ENCODE results near the gene GARIN5A. TPM values are rescaled to one million over a fixed set of nuclear protein-coding genes. Genes with fewer than 3 reads are reported as not detected.

The GARIN5A gene
- total and polyA plus RNA-seq, 2 experiments from 2014 or later = 0.20 TPM; not detected in 1

DNA sequence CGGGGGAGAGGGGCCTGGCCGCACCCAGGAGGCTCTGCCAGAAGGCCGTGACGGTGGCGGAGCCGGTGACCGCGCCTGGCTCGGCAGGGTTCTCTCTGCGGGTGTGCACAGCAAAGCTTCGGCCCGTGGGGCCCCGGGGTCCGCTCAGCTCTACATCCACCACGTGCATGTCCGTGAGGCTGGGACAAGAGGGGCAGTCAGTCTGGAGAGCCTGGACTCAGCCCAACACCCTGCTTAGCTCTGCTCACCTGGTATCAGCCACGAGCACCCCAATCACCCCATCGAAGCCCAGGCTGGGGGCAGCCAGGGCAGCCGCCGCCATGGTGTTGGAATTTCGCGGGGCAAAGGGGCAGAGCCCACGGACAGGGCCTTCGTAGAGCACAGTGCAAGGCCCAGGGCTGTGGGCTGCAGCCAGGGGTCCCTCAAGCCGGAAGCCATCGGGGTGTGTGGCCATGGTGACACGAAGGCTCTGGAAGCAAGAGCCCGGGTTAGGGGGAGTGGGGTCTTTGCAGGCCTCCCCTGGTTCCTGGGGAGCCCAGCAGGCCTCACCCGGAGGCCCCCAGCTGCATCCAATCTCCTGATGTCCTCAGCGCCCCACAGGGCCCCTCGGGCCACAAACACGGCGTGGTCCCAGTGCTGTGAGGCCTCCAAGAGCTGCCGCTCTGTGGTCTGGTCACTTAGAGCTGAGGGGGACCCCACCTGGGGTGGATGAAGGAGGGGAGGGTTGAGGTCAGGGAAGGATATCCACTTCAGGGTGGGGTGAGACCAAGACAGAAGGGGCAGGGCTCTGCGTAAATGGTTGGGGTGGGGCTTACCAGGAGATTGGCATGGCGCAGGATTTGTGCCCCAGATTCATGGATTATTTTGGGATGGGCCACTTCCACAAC is 35.7 kb upstream of the GARIN5A start:
- TF ChIP-seq EZH2 (IDR thresholded peaks at IDR 0.05; ENCODE audit: insufficient read depth, poor library complexity, severe bottlenecking) (no peak), EZH2phosphoT487 (IDR thresholded peaks at IDR 0.05; ENCODE audit: insufficient read depth, low read depth) (no peak)
- H4K20me1 ChIP-seq (ENCODE audit: insufficient read depth) = no peaks in the 10 kb centered on the region
- H3K4me3 ChIP-seq = peak overlapping the region; percentile 86; the same call in 1 of the 2 replicates
- DNase-seq = no peak
- H3K27me3 ChIP-seq (replicated peaks; ENCODE audit: insufficient read depth) = no peaks in the 10 kb centered on the region
- no peaks in the 10 kb centered on the region for H3K9me2 ChIP-seq (ENCODE audit: insufficient read depth)
- peak overlapping the region; percentile 89; the same call in 1 of the 2 replicates for H3K9ac ChIP-seq
- H2AFZ ChIP-seq = peak overlapping the region; percentile 87; the same call in 1 of the 2 replicates
- no peak overlapping the region for H3K27ac ChIP-seq
- H3F3A ChIP-seq (ENCODE audit: insufficient read depth) = no peaks in the 10 kb centered on the region
- no peaks in the 10 kb centered on the region for H3K9me3 ChIP-seq (ENCODE audit: low read depth)
- peaks cover 10% of the 10 kb centered on the region; the same call in 1 of the 2 replicates for H3K79me2 ChIP-seq (ENCODE audit: insufficient read depth)
- no peaks in the 10 kb centered on the region for H3K4me1 ChIP-seq (ENCODE audit: insufficient read depth)
- 77 to 80% methylated on average over 31 to 34 of the region's 36 CpGs for WGBS, 2 experiments (ENCODE audit: low coverage in 1 of 2, low lambda C conversion rate in 2 of 2, missing lambda C conversion rate in 2 of 2)
- peak overlapping the region; percentile 78 for H3K4me2 ChIP-seq (ENCODE audit: unreplicated experiment)
- no peaks in the 10 kb centered on the region for H3K36me3 ChIP-seq (ENCODE audit: low read depth)
- in situ Hi-C loops (cut with MboI) = no loop called here

DNA sequence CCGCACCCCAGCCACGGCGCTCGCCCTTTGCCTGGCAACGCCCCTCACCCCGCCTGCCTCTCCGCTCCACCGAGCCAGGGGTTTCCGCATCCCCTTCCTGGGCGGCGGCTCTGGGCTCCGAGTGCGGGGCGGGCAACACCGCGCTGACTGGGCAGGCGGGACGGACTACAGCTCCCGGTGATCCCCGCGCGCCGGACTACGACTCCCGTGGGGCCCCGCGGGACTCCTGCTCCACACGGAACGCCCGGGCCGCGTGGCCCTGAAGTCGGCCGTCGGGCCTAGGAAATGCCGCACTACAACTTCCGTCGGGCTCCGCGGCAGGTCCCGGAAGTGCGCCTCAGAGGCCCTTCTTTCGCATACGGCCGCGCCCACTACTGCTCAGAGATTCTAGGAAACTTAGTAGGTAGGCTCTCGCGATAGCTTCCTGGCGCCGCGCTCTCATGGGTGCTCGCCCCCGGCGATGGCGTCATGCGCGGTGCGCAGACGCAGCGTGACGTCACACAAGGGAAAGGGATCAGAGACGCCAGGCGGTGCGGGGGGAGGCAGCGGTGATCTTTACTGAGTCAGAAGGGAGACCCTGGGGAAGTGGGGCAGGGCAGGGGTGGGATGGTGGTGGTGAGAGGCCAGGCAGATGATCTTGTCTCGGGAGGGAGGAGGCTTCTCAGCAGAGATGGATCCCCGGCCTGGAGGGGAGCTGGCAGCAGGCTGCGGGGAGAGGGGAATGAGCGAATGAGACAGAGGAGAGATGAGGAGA is 34.6 kb upstream of the GARIN5A start, which contains the start of gene JOSD2:
Gene JOSD2, minus strand, starts transcription at position 123 of the 754 bp plus-strand sequence. CDS start 760 bp downstream, outside the sequence.
- in situ Hi-C loops (cut with MboI) = no loop called here
- WGBS, 2 experiments (ENCODE audit: low coverage in 1 of 2, low lambda C conversion rate in 2 of 2, missing lambda C conversion rate in 2 of 2) = 1 to 2% methylated on average over 59 to 64 of the region's 69 CpGs
- H3K9ac ChIP-seq = peak within 1 kb of the TSS; percentile 89
- H2AFZ ChIP-seq = peak within 1 kb of the TSS; percentile 87
- peak within 1 kb of the TSS; percentile 36 for H3K27ac ChIP-seq
- H3K79me2 ChIP-seq (ENCODE audit: insufficient read depth) = peaks cover 10% of the 10 kb centered on the region; the same call in 1 of the 2 replicates
- TF ChIP-seq EZH2 (IDR thresholded peaks at IDR 0.05; ENCODE audit: insufficient read depth, poor library complexity, severe bottlenecking) (no peak), EZH2phosphoT487 (IDR thresholded peaks at IDR 0.05; ENCODE audit: insufficient read depth, low read depth) (no peak)
- H3K27me3 ChIP-seq (replicated peaks; ENCODE audit: insufficient read depth) = no peaks in the 10 kb centered on the region
- H3K9me3 ChIP-seq (ENCODE audit: low read depth) = no peaks in the 10 kb centered on the region
- H4K20me1 ChIP-seq (ENCODE audit: insufficient read depth) = no peaks in the 10 kb centered on the region
- H3K4me2 ChIP-seq (ENCODE audit: unreplicated experiment) = peak within 1 kb of the TSS; percentile 82
- peak within 1 kb of the TSS; percentile 86 for H3K4me3 ChIP-seq
- H3K9me2 ChIP-seq (ENCODE audit: insufficient read depth) = no peaks in the 10 kb centered on the region
- no peaks in the 10 kb centered on the region for H3K4me1 ChIP-seq (ENCODE audit: insufficient read depth)
- DNase-seq = peak; percentile 100
- no peaks in the 10 kb centered on the region for H3K36me3 ChIP-seq (ENCODE audit: low read depth)
- H3F3A ChIP-seq (ENCODE audit: insufficient read depth) = no peaks in the 10 kb centered on the region

DNA sequence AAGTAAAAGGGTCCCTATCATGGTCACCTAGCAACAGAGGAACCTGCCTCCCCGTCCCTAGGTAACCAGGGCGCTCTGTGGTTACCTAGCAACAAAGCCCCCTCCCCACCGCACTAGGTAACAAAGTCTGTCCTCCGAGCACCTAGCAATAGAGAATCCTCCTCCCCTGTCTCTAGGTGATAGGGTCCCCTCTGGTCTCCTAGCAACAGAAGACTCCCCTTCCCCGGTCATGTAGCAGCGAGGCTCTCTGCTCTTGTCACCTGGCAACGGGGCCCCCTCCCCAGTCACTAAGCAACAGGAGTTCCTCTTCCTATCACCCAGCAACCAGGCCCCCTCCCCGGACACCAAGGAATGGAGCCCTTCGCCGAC is 34.0 kb upstream of the GARIN5A start:
- H3K4me1 ChIP-seq (ENCODE audit: insufficient read depth) = no peaks in the 10 kb centered on the region
- H3F3A ChIP-seq (ENCODE audit: insufficient read depth) = no peaks in the 10 kb centered on the region
- H3K27me3 ChIP-seq (replicated peaks; ENCODE audit: insufficient read depth) = no peaks in the 10 kb centered on the region
- no peaks in the 10 kb centered on the region for H3K36me3 ChIP-seq (ENCODE audit: low read depth)
- WGBS, 2 experiments (ENCODE audit: low coverage in 1 of 2, low lambda C conversion rate in 2 of 2, missing lambda C conversion rate in 2 of 2) = 1 to 2% methylated on average over 9 to 10 of the region's 10 CpGs
- no peaks in the 10 kb centered on the region for H3K9me3 ChIP-seq (ENCODE audit: low read depth)
- TF ChIP-seq EZH2 (IDR thresholded peaks at IDR 0.05; ENCODE audit: insufficient read depth, poor library complexity, severe bottlenecking) (no peak), EZH2phosphoT487 (IDR thresholded peaks at IDR 0.05; ENCODE audit: insufficient read depth, low read depth) (no peak)
- no peaks in the 10 kb centered on the region for H3K9me2 ChIP-seq (ENCODE audit: insufficient read depth)
- peak overlapping the region; percentile 89 for H3K9ac ChIP-seq
- H3K4me3 ChIP-seq = peak overlapping the region; percentile 86
- in situ Hi-C loops (cut with MboI) = no loop called here
- H3K4me2 ChIP-seq (ENCODE audit: unreplicated experiment) = peak overlapping the region; percentile 82
- H2AFZ ChIP-seq = peak overlapping the region; percentile 77
- 0 out of 2 replicates have a peak overlapping the region, but pooled peaks have one; percentile 28 for H3K27ac ChIP-seq
- H4K20me1 ChIP-seq (ENCODE audit: insufficient read depth) = no peaks in the 10 kb centered on the region
- H3K79me2 ChIP-seq (ENCODE audit: insufficient read depth) = peaks cover 10% of the 10 kb centered on the region; the same call in 1 of the 2 replicates
- no peak for DNase-seq

DNA sequence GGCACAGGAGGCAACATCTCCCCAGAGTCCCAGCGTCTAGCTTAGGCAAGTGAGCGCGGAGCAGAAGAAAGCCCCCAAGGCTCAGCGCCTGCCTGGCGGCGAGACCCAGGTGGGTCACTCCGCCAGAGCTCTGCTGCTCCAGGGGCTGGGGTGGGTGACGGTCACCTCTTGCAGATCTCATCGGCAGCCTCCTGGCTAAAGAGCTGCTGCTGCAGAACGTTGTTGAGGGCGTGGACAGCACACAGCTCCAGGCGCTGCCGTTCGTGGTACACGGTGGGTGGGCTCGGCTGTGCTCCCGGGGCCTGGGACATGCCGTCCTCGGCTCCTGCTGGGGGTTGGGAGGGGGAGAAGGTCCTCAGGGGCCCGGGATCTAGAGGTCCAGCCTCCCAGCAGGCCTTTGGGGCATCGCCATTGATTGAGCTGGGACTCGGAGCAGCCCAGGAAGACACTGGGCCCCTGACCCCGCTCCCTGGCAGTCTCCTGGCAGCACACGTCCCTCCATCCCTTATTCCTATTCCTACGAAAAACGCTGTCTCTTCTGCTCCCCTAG is 33.5 kb upstream of the GARIN5A start:
- peak; percentile 49 for DNase-seq
- no peak overlapping the region for H3K27ac ChIP-seq

More for the DNA sequence above, 33.5 kb upstream of the GARIN5A start:
- Histone ChIP-seq H3K9me2 (ENCODE audit: insufficient read depth) (no peaks in the 10 kb centered on the region), H3K27me3 (replicated peaks; ENCODE audit: insufficient read depth) (no peaks in the 10 kb centered on the region), H3K4me3 (peak overlapping the region; percentile 86), H3K79me2 (ENCODE audit: insufficient read depth) (peaks cover 10% of the 10 kb centered on the region; the same call in 1 of the 2 replicates), H3K4me1 (ENCODE audit: insufficient read depth) (no peaks in the 10 kb centered on the region), H2AFZ (peak overlapping the region; percentile 77), H4K20me1 (ENCODE audit: insufficient read depth) (no peaks in the 10 kb centered on the region), H3F3A (ENCODE audit: insufficient read depth) (no peaks in the 10 kb centered on the region), H3K36me3 (ENCODE audit: low read depth) (no peaks in the 10 kb centered on the region), H3K4me2 (ENCODE audit: unreplicated experiment) (peak overlapping the region; percentile 82), H3K9ac (peak overlapping the region; percentile 89), H3K9me3 (ENCODE audit: low read depth) (no peaks in the 10 kb centered on the region)
- 20 to 25% methylated on average over 24 to 25 of the region's 26 CpGs for WGBS, 2 experiments (ENCODE audit: low coverage in 1 of 2, low lambda C conversion rate in 2 of 2, missing lambda C conversion rate in 2 of 2)
- TF ChIP-seq EZH2 (IDR thresholded peaks at IDR 0.05; ENCODE audit: insufficient read depth, poor library complexity, severe bottlenecking) (no peak), EZH2phosphoT487 (IDR thresholded peaks at IDR 0.05; ENCODE audit: insufficient read depth, low read depth) (no peak)
- in situ Hi-C loops (cut with MboI) = no loop called here

Measured in GM23248 (cell line).